Renal pelvis (tissue), 4 donors: Measurements from ENCODE around the gene NAV2. TPM values are rescaled to one million over a fixed set of nuclear protein-coding genes. Genes with fewer than 3 reads are reported as not detected.

Experiments
- DNase-seq: peaks from one replicate; pipeline ENCODE4 v3.0.0-alpha.2; 2013
- polyA plus RNA-seq, 3 donors: library from polyadenylated mRNA; unstranded; fragments of 120-200 nt; gene quantifications; one replicate each; pipeline ENCODE4 v1.2.1, GENCODE V29; 2013; ENCODE audit not compliant: insufficient read length in 3 of 3

NAV2 gene
- polyA plus RNA-seq, 3 donors = 34.4 to 54.8 (median 48.4) TPM

- no peak for DNase-seq
Measured at GRCh38 chr11:19972091-19972490, 259.5 kb downstream of the NAV2 start.

GRCh38 chr11:19972651-19973050 is 260.0 kb downstream of the NAV2 start:
- DNase-seq = no peak

GRCh38 chr11:19973136-19973635 is 260.5 kb downstream of the NAV2 start:
- DNase-seq = no peak

- no peak for DNase-seq
Measured at GRCh38 chr11:19974886-19975285, 262.2 kb downstream of the NAV2 start.

- no peak for DNase-seq
Measured at GRCh38 chr11:19975414-19975990, 262.9 kb downstream of the NAV2 start.

GRCh38 chr11:19976281-19976941 is 263.8 kb downstream of the NAV2 start:
- no peak for DNase-seq

GRCh38 chr11:19977941-19978340 is 265.3 kb downstream of the NAV2 start:
- no peak for DNase-seq

GRCh38 chr11:19978668-19979518 is 266.3 kb downstream of the NAV2 start:
- DNase-seq = no peak

GRCh38 chr11:19979519-19979845 is 266.8 kb downstream of the NAV2 start:
- no peak for DNase-seq

- DNase-seq = no peak
Measured at GRCh38 chr11:19980388-19980787, 267.8 kb downstream of the NAV2 start.

GRCh38 chr11:19980957-19981669 is 268.5 kb downstream of the NAV2 start:
- DNase-seq = no peak

- no peak for DNase-seq
Measured at GRCh38 chr11:19982774-19983495, 270.3 kb downstream of the NAV2 start.

GRCh38 chr11:19984048-19984742 is 271.6 kb downstream of the NAV2 start:
- no peak for DNase-seq

GRCh38 chr11:19985111-19985510 is 272.5 kb downstream of the NAV2 start:
- no peak for DNase-seq

GRCh38 chr11:19987331-19987801 is 274.7 kb downstream of the NAV2 start:
- no peak for DNase-seq

GRCh38 chr11:19988598-19988997 is 276.0 kb downstream of the NAV2 start:
- DNase-seq = no peak

GRCh38 chr11:19989191-19989590 is 276.6 kb downstream of the NAV2 start:
- DNase-seq = no peak

- DNase-seq = no peak
Measured at GRCh38 chr11:19992162-19992561, 279.5 kb downstream of the NAV2 start.

GRCh38 chr11:19992998-19993397 is 280.4 kb downstream of the NAV2 start:
- no peak for DNase-seq

GRCh38 chr11:19994672-19995071 is 282.0 kb downstream of the NAV2 start:
- no peak for DNase-seq

GRCh38 chr11:19995145-19995544 is 282.5 kb downstream of the NAV2 start:
- DNase-seq = no peak
